ENCODE measurements around the gene IQCN.
A peak's percentile ranks its signal among the peaks of the same experiment; 100 is the strongest.

Gene IQCN, protein sequence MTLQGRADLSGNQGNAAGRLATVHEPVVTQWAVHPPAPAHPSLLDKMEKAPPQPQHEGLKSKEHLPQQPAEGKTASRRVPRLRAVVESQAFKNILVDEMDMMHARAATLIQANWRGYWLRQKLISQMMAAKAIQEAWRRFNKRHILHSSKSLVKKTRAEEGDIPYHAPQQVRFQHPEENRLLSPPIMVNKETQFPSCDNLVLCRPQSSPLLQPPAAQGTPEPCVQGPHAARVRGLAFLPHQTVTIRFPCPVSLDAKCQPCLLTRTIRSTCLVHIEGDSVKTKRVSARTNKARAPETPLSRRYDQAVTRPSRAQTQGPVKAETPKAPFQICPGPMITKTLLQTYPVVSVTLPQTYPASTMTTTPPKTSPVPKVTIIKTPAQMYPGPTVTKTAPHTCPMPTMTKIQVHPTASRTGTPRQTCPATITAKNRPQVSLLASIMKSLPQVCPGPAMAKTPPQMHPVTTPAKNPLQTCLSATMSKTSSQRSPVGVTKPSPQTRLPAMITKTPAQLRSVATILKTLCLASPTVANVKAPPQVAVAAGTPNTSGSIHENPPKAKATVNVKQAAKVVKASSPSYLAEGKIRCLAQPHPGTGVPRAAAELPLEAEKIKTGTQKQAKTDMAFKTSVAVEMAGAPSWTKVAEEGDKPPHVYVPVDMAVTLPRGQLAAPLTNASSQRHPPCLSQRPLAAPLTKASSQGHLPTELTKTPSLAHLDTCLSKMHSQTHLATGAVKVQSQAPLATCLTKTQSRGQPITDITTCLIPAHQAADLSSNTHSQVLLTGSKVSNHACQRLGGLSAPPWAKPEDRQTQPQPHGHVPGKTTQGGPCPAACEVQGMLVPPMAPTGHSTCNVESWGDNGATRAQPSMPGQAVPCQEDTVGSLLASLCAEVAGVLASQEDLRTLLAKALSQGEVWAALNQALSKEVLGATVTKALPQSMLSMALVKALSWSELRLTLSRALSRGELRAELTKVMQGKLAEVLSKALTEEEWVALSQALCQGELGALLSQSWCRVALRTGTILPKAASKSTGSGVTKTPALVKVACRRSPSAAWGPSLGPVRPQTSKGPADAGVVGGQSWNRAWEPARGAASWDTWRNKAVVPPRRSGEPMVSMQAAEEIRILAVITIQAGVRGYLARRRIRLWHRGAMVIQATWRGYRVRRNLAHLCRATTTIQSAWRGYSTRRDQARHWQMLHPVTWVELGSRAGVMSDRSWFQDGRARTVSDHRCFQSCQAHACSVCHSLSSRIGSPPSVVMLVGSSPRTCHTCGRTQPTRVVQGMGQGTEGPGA (N-terminal part only)

DNA sequence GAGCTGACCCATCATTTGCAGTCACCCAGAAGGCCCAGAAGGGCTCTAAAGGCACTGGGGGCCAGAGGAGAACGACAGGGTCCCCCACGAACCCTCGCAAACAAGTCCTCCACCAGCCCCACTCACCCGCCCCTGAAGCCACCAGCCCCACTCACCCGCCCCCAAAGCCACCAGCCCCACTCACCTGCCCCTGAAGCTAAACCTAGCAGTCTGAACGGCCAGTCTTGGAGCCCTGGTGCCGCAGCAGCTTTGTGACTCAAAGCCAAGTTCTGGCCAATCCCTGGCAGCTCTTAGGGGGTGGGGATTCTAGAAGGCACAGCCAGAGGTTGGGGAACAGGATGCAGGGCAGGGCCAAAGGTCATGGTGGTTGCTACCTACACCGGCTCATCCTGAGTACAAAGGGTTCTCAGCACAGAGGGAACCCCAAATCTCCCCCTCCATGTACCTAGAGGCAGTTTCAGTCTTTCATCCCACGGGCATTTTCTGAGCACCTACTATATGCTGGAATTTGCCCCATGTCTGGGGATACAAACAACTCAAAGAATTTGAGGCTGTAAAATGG lies at the start of gene IQCN:
Gene IQCN (minus strand): TSS at position 234 of the 562 bp plus-strand sequence. CDS start 4,974 bp downstream, outside the sequence.
- TF ChIP-seq, protein P1, sequence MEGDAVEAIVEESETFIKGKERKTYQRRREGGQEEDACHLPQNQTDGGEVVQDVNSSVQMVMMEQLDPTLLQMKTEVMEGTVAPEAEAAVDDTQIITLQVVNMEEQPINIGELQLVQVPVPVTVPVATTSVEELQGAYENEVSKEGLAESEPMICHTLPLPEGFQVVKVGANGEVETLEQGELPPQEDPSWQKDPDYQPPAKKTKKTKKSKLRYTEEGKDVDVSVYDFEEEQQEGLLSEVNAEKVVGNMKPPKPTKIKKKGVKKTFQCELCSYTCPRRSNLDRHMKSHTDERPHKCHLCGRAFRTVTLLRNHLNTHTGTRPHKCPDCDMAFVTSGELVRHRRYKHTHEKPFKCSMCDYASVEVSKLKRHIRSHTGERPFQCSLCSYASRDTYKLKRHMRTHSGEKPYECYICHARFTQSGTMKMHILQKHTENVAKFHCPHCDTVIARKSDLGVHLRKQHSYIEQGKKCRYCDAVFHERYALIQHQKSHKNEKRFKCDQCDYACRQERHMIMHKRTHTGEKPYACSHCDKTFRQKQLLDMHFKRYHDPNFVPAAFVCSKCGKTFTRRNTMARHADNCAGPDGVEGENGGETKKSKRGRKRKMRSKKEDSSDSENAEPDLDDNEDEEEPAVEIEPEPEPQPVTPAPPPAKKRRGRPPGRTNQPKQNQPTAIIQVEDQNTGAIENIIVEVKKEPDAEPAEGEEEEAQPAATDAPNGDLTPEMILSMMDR (IDR thresholded peaks at IDR 0.05; ENCODE audit: control insufficient read depth, extremely low read depth, insufficient read depth) = no peak
- H3K4me3 ChIP-seq (ENCODE audit: low read depth, low read length) = no peak within 1 kb of the TSS
- DNase-seq (ENCODE audit: low read depth) = no peak

DNA sequence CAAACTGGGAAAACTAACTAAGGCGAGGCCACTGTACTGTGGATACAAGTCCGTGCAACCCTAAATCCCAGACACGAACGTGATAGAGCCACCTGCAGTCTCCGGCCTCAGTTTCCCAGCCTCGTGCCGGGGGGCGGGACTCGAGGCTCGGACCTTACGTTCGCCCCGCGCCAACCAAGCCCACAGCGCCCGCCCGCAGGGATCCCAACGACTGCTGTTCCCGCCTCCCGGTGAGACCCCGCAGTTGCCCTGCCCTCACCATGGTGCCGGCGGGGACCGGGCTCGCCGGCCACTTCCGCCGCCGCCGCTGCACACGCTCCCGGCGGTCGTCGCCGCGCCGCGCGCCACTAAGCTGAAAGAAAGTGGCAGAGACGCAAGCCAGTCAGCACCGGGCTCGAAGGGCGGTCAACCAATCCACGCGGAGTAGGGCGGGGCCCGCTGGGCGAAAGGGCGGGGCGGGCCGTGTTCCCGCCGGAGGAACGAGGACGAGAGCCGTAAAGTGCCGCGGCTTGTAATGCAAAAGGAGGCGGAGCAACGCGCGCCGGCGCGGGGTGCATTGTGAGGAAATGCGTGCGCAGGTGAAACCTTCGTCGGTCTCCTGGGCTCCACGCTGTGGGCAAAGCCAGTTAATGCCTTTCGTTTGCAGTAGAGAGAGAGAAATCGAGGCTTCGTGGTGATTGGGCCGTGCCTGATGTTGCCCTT lies 48.7 kb upstream of the IQCN start, which contains the start of gene LSM4:
Gene LSM4 (minus strand): TSS at position 318 of the 702 bp plus-strand sequence. CDS start 56 bp downstream, at position 262.
- DNase-seq (ENCODE audit: low read depth) = peak; percentile 96

DNA sequence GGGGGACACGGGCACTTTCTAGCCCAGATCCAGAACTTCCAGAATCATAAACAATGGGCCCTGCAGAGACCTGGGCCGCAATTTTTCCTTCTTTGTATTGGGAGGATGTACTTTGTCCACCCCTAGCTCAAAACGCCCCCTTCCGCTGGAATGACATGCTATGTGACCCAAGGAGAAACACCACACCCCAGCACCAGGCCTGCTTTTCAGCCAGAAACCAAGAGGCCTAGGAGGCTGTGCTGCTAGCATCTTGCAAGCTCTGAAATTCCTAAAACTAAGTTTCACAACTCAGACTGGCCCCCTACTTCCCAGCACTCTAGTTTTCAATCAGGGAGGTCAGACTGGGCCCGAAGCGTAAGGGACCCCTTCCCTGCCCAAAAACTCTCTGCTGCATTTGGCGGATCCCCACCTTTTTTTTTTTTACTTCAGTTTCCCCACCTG lies 48.1 kb upstream of the IQCN start:
- TF ChIP-seq, protein P1 (IDR thresholded peaks at IDR 0.05; ENCODE audit: control insufficient read depth, extremely low read depth, insufficient read depth) = peak; percentile 27
- H3K4me3 ChIP-seq (ENCODE audit: low read depth, low read length) = peak overlapping the region; percentile 92
- DNase-seq (ENCODE audit: low read depth) = no peak

More for the DNA sequence above, 48.7 kb upstream of the IQCN start, which contains the start of gene LSM4:
- peak within 1 kb of the TSS; percentile 92 for H3K4me3 ChIP-seq (ENCODE audit: low read depth, low read length)
- TF ChIP-seq, protein P1 (IDR thresholded peaks at IDR 0.05; ENCODE audit: control insufficient read depth, extremely low read depth, insufficient read depth) = peak; percentile 40

DNA sequence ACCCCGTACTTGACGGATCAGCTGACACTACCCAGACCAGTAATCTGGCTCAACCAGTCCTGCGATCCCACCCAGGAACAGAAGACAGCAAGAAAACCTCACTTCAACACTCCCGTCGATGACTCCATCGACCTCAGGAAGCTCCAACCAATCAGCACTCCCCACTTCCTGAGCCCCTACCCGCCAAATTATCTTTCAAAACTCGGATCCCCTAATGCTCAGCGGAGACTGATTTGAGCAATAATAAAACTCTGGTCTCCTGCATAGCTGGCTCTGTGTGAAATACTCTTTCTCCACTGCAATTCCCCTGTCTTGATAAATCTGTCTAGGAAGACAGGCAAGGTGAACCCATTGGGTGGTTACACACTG lies 47.5 kb upstream of the IQCN start:
- no peak for DNase-seq (ENCODE audit: low read depth)
- peak overlapping the region; percentile 92 for H3K4me3 ChIP-seq (ENCODE audit: low read depth, low read length)

DNA sequence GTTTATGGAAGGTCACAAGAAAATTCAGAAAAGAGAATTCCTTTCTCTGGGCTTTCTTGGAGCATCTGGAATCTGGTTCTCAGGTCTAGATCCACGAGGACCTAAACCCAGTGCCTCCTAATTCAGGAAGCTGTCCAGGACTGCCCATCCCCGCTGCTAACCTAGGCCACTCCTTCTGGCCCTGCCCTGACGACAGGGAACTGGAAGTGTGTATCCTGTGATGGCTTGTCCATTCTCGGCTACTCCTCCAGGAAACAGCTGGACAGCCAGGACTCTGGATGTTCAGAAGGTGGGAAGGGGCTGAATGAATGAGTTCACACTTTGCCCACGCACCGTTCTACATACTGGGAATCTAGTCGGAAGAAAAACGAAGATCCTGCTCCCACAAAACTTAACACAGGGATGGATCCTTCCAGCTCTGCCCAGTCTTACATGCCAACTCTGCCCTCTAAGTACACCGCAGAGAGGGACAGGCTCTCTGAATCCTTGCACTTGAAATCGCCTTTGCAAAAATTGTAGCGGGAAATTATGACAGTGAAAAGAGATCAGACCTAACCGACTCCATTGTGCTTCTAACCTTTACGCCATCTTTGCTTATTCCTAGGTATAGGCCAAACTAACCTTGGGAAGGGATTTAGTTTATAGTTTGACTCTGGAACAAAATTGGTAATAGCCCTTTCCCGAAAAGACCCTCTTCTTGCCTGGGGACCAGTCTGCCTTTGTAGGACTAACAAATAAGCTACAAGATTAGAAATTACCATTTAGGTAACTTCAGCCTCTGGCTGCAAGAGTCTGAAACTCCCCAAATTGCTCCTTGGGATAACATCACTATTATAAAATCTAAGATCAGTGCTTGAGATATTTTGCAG lies 46.8 kb upstream of the IQCN start:
- TF ChIP-seq, protein P1 (IDR thresholded peaks at IDR 0.05; ENCODE audit: control insufficient read depth, extremely low read depth, insufficient read depth) = no peak
- DNase-seq (ENCODE audit: low read depth) = no peak
- peak overlapping the region; percentile 92 for H3K4me3 ChIP-seq (ENCODE audit: low read depth, low read length)

More for the DNA sequence above, 47.5 kb upstream of the IQCN start:
- TF ChIP-seq, protein P1 (IDR thresholded peaks at IDR 0.05; ENCODE audit: control insufficient read depth, extremely low read depth, insufficient read depth) = no peak

Measured in LNCaP clone FGC (cell line).